ENCODE measurements around the gene DLG1. TPM values are rescaled to one million over a fixed set of nuclear protein-coding genes. Genes with fewer than 3 reads are reported as not detected.

The DLG1 gene
- total and polyA plus RNA-seq, 9 of the 15 experiments (the other 6 are each of a cell fraction or from before 2014, with no cell fraction given): 9.4 to 63.5 (median 43.6) TPM

DNA sequence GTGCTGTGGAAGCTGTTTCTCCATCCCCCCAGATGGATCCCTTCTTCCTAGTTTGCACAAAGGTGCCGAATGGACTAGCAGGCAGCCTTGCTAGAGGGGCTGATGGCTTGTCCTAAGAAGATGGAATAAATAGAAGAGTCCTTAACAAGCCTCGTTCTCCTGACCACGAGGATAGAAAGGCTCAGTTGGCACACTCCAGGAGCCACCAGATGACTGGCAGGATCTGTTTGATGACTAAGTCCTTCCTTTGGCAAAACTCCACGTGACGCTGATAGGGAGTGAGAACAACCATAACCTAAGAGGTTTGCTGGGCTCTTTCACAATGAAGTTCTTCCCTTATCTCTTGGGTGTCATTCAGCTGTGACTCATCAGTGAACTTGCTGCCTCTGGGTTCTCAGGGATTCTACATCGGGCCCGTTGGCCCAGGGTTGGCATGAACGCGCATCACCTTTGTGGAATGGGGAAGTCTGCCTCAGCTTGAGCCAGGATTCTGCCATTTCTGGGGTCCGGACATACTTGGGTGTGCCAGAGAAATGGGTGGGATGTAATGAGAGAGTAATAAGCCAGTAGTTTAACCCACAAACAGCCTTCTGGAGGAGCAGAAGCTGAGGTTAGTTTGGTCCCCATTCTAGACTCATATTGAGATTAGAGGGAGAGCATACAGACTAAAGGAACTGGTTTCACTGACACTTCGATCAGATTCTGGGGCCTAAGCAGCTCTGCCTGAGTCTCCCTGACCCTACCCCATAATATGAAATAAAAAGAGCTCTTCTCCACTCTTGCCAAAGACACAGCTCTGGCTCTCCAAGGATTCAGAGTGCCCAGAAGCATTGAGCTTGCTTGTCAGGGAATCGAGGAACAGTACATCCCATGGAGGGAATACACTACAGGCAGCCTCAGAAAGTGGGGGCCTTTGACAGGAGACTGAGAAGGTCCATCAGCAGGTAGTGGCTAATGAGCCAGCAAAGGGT is 266.8 kb downstream of the DLG1 start (continued):
- TF ChIP-seq, protein P1, sequence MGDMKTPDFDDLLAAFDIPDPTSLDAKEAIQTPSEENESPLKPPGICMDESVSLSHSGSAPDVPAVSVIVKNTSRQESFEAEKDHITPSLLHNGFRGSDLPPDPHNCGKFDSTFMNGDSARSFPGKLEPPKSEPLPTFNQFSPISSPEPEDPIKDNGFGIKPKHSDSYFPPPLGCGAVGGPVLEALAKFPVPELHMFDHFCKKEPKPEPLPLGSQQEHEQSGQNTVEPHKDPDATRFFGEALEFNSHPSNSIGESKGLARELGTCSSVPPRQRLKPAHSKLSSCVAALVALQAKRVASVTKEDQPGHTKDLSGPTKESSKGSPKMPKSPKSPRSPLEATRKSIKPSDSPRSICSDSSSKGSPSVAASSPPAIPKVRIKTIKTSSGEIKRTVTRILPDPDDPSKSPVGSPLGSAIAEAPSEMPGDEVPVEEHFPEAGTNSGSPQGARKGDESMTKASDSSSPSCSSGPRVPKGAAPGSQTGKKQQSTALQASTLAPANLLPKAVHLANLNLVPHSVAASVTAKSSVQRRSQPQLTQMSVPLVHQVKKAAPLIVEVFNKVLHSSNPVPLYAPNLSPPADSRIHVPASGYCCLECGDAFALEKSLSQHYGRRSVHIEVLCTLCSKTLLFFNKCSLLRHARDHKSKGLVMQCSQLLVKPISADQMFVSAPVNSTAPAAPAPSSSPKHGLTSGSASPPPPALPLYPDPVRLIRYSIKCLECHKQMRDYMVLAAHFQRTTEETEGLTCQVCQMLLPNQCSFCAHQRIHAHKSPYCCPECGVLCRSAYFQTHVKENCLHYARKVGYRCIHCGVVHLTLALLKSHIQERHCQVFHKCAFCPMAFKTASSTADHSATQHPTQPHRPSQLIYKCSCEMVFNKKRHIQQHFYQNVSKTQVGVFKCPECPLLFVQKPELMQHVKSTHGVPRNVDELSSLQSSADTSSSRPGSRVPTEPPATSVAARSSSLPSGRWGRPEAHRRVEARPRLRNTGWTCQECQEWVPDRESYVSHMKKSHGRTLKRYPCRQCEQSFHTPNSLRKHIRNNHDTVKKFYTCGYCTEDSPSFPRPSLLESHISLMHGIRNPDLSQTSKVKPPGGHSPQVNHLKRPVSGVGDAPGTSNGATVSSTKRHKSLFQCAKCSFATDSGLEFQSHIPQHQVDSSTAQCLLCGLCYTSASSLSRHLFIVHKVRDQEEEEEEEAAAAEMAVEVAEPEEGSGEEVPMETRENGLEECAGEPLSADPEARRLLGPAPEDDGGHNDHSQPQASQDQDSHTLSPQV (IDR thresholded peaks at IDR 0.05): peak; percentile 92
- TF ChIP-seq CREM (IDR thresholded peaks at IDR 0.05; ENCODE audit: low read depth) (peak; percentile 82), NCOA2 (IDR thresholded peaks at IDR 0.05; ENCODE audit: partially characterized antibody in 2 of 2) (no peak), HIVEP1 (CRISPR knock-in tag; IDR thresholded peaks at IDR 0.05) (no peak), ZNF121 (CRISPR knock-in tag; conservative IDR thresholded peaks at IDR 0.05) (no peak), BCOR (IDR thresholded peaks at IDR 0.05) (peak; percentile 60), ZC3H4 (CRISPR knock-in tag; IDR thresholded peaks at IDR 0.05; ENCODE audit: borderline replicate concordance) (no peak), NFRKB (IDR thresholded peaks at IDR 0.05; ENCODE audit: low read depth) (no peak), ZNF699 (CRISPR knock-in tag; IDR thresholded peaks at IDR 0.05; ENCODE audit: insufficient replicate concordance) (no peak), KDM2B (CRISPR knock-in tag; IDR thresholded peaks at IDR 0.05) (no peak), ZNF354B (CRISPR knock-in tag; IDR thresholded peaks at IDR 0.05) (no peak), NFE2L1 (tag; IDR thresholded peaks at IDR 0.05; ENCODE audit: borderline replicate concordance, low read depth) (no peak), POLR3A (IDR thresholded peaks at IDR 0.05; ENCODE audit: borderline replicate concordance, extremely low read depth, insufficient read depth, insufficient read length) (no peak), RBFOX2 (IDR thresholded peaks at IDR 0.05; ENCODE audit: low read depth, low read length) (no peak), ZNF175 (CRISPR knock-in tag; IDR thresholded peaks at IDR 0.05; ENCODE audit: low read depth) (peak; percentile 80; the same call in 1 of the 2 replicates)
- TF ChIP-seq, protein P2, sequence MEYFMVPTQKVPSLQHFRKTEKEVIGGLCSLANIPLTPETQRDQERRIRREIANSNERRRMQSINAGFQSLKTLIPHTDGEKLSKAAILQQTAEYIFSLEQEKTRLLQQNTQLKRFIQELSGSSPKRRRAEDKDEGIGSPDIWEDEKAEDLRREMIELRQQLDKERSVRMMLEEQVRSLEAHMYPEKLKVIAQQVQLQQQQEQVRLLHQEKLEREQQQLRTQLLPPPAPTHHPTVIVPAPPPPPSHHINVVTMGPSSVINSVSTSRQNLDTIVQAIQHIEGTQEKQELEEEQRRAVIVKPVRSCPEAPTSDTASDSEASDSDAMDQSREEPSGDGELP (CRISPR knock-in tag; IDR thresholded peaks at IDR 0.05; ENCODE audit: borderline replicate concordance): peak; percentile 88
- TF ChIP-seq, protein P3, sequence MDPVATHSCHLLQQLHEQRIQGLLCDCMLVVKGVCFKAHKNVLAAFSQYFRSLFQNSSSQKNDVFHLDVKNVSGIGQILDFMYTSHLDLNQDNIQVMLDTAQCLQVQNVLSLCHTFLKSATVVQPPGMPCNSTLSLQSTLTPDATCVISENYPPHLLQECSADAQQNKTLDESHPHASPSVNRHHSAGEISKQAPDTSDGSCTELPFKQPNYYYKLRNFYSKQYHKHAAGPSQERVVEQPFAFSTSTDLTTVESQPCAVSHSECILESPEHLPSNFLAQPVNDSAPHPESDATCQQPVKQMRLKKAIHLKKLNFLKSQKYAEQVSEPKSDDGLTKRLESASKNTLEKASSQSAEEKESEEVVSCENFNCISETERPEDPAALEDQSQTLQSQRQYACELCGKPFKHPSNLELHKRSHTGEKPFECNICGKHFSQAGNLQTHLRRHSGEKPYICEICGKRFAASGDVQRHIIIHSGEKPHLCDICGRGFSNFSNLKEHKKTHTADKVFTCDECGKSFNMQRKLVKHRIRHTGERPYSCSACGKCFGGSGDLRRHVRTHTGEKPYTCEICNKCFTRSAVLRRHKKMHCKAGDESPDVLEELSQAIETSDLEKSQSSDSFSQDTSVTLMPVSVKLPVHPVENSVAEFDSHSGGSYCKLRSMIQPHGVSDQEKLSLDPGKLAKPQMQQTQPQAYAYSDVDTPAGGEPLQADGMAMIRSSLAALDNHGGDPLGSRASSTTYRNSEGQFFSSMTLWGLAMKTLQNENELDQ (CRISPR knock-in tag; IDR thresholded peaks at IDR 0.05; ENCODE audit: borderline replicate concordance): no peak
